C1 segment of cervical spinal cord (tissue), 14 donors: ENCODE measurements around the gene EFNA4.

Experiments
- DNase-seq, 14 donors: peaks; one replicate each; lab custom pipeline; 2025; lab: John Stamatoyannopoulos, UW

EFNA4 gene

GRCh38 chr1:155051777-155052398 is 11.7 kb upstream of the EFNA4 start:
- DNase-seq: peak in 12 of 14 donors; percentile 32 to 72 (median 48)

GRCh38 chr1:155052439-155053395 is 10.8 kb upstream of the EFNA4 start:
- peak in 1 of 14 donors; percentile 8 for DNase-seq

- DNase-seq: no peak
These were observed 9.9 kb upstream of the EFNA4 start for GRCh38 chr1:155053531-155054105.

GRCh38 chr1:155057104-155057503 is 6.4 kb upstream of the EFNA4 start:
- no peak for DNase-seq

GRCh38 chr1:155057788-155058211 is 5.7 kb upstream of the EFNA4 start:
- no peak for DNase-seq

- DNase-seq: no peak
These were observed 2.8 kb upstream of the EFNA4 start for GRCh38 chr1:155060736-155061135.

GRCh38 chr1:155061381-155062150 is 2.0 kb upstream of the EFNA4 start:
- peak in 12 of 14 donors; percentile 2 to 77 (median 52) for DNase-seq

GRCh38 chr1:155062151-155062686 is 1.3 kb upstream of the EFNA4 start:
- no peak for DNase-seq

GRCh38 chr1:155062702-155063411 is 683 bp upstream of the EFNA4 start:
- peak in 1 of 14 donors; percentile 16 for DNase-seq

- no peak for DNase-seq
These were observed 731 bp downstream of the EFNA4 start for GRCh38 chr1:155064111-155064831.

GRCh38 chr1:155064832-155065429 is 1.4 kb downstream of the EFNA4 start:
- DNase-seq: no peak

- no peak for DNase-seq
These were observed 3.2 kb downstream of the EFNA4 start for GRCh38 chr1:155066777-155067176.

- no peak for DNase-seq
These were observed 5.1 kb downstream of the EFNA4 start for GRCh38 chr1:155068599-155068998.

- DNase-seq: no peak
These were observed 6.1 kb downstream of the EFNA4 start for GRCh38 chr1:155069551-155070157.

GRCh38 chr1:155070158-155070621 is 6.7 kb downstream of the EFNA4 start:
- peak in 1 of 14 donors; percentile 54 for DNase-seq

GRCh38 chr1:155070721-155071569 is 7.4 kb downstream of the EFNA4 start:
- DNase-seq: peak in 11 of 14 donors; percentile 18 to 76 (median 37)

- no peak for DNase-seq
These were observed 8.2 kb downstream of the EFNA4 start for GRCh38 chr1:155071701-155072100.
